H1 (cell line): ENCODE results near the gene ZNF24. TPM values are rescaled to one million over a fixed set of nuclear protein-coding genes. Genes with fewer than 3 reads are reported as not detected.

ENCODE experiments used
- CTCF ChIA-PET: fragments of 300-600 bp; sonication (Branson Sonifier 250); formaldehyde crosslinking; loops from one replicate; lab custom pipeline; 2021; ENCODE audit not compliant: partially characterized antibody; lab: Charles Lee
- POLR2A ChIA-PET: fragments of 300-600 bp; sonication (Branson Sonifier 250); formaldehyde crosslinking; loops from one replicate; lab custom pipeline; 2021; ENCODE audit warnings: inconsistent platforms; ENCODE audit not compliant: partially characterized antibody; lab: Charles Lee
- DNase-seq, 2 experiments: peaks; one replicate each; pipeline versions ENCODE4 v3.0.0 to v3.0.0-alpha.2; 2010 to 2022; ENCODE audit warnings: low spot score in 2 of 2, low read depth in 1 of 2, mixed read lengths in 1 of 2
- FAIRE-seq: peaks from 2 replicates; lab custom pipeline; 2011; peaks lifted over from hg19 to GRCh38; lab: Jason Lieb, UNC
- H2AFZ ChIP-seq: 2 replicates; pipeline ENCODE4 v1.8.1; 2012; ENCODE audit warnings: low read length, inconsistent platforms
- H2AK5ac ChIP-seq: 2 replicates; pipeline ENCODE4 v1.6.1; 2013; ENCODE audit warnings: low read depth, low read length
- H2BK120ac ChIP-seq: replicated peaks from 2 replicates; pipeline ENCODE3; 2013; ENCODE audit warnings: low read depth, low read length, inconsistent platforms
- H2BK12ac ChIP-seq: 2 replicates; pipeline ENCODE4 v1.6.1; 2013; ENCODE audit warnings: low read depth, low read length
- H2BK15ac ChIP-seq: 2 replicates; pipeline ENCODE4 v1.6.1; 2013; ENCODE audit warnings: low read length
- H2BK20ac ChIP-seq: 2 replicates; pipeline ENCODE4 v1.6.1; 2013; ENCODE audit warnings: low read length
- H2BK5ac ChIP-seq: 2 replicates; pipeline ENCODE4 v1.6.1; 2013; ENCODE audit warnings: low read depth, low read length
- H3K14ac ChIP-seq: 2 replicates; pipeline ENCODE4 v1.6.1; 2013; ENCODE audit warnings: inconsistent platforms; ENCODE audit not compliant: insufficient read length
- H3K18ac ChIP-seq: 2 replicates; pipeline ENCODE4 v1.6.1; 2013; ENCODE audit warnings: low read length; ENCODE audit errors: extremely low read depth
- H3K23ac ChIP-seq: 2 replicates; pipeline ENCODE4 v1.6.1; 2013; ENCODE audit warnings: inconsistent platforms; ENCODE audit not compliant: insufficient read length
- H3K23me2 ChIP-seq: 2 replicates; pipeline ENCODE4 v1.6.1; 2013; ENCODE audit warnings: low read depth, low read length
- H3K27ac ChIP-seq: 2 replicates; pipeline ENCODE4 v1.6.1; 2011; ENCODE audit warnings: low read depth, low read length, inconsistent platforms
- H3K27me3 ChIP-seq, 4 experiments: replicated peaks in 1 of 4; 1 replicate in 1 of 4; 2 replicates in 3 of 4; pipeline versions ENCODE4 v1.6.1 to v1.8.1; 2011 to 2013; ENCODE audit warnings: low read length in 3 of 4, mild to moderate bottlenecking in 3 of 4, inconsistent platforms in 2 of 4, mixed read lengths in 2 of 4, moderate library complexity in 1 of 4; ENCODE audit not compliant: control insufficient read depth in 3 of 4, insufficient read depth in 3 of 4; ENCODE audit errors: extremely low read depth in 1 of 4
- H3K36me3 ChIP-seq, 4 experiments: 2 replicates each; pipeline versions ENCODE4 v1.6.1 to v1.8.1; 2011 to 2013; ENCODE audit warnings: mild to moderate bottlenecking in 4 of 4, low read length in 3 of 4, moderate library complexity in 2 of 4, control low read depth in 1 of 4, inconsistent platforms in 1 of 4; ENCODE audit not compliant: insufficient read depth in 4 of 4, control insufficient read depth in 2 of 4
- H3K4ac ChIP-seq: replicated peaks from 2 replicates; pipeline ENCODE3; 2013; ENCODE audit warnings: low read length, low read depth, mixed read lengths, inconsistent platforms; ENCODE audit not compliant: insufficient read length
- H3K4me1 ChIP-seq, 4 experiments: replicated peaks in 1 of 4; 1 replicate in 1 of 4; 2 replicates in 3 of 4; pipeline versions ENCODE4 v1.6.1 to v1.8.1; 2011 to 2013; ENCODE audit warnings: low read length in 3 of 4, inconsistent platforms in 2 of 4, mixed read lengths in 1 of 4; ENCODE audit not compliant: insufficient read depth in 4 of 4, control insufficient read depth in 3 of 4
- H3K4me2 ChIP-seq, 2 experiments: 2 replicates each; pipeline versions ENCODE4 v1.6.1 to v1.8.1; 2011 to 2013; ENCODE audit warnings: low read depth in 2 of 2, low read length in 2 of 2, control low read depth in 1 of 2, inconsistent platforms in 1 of 2, mild to moderate bottlenecking in 1 of 2; ENCODE audit not compliant: insufficient read depth in 1 of 2
- H3K4me3 ChIP-seq, 4 experiments: fragments of 200-600, 300-600 bp in 1 of 4; sonication (generic), shearing (Covaris generic), sonication (Bioruptor Twin) in 1 of 4; 2 replicates each; pipeline versions ENCODE4 v1.5.1 to v1.8.1; 2011 to 2016; ENCODE audit warnings: low read length in 4 of 4, low read depth in 3 of 4, control low read depth in 2 of 4, inconsistent platforms in 2 of 4, mild to moderate bottlenecking in 2 of 4, mixed read lengths in 1 of 4, moderate library complexity in 1 of 4; ENCODE audit not compliant: insufficient read depth in 2 of 4; ENCODE audit errors: extremely low read depth in 1 of 4
- H3K56ac ChIP-seq: replicated peaks from 2 replicates; pipeline ENCODE3; 2013; ENCODE audit warnings: low read depth, mild to moderate bottlenecking, mixed read lengths, low read length, inconsistent platforms; ENCODE audit not compliant: insufficient read length
- H3K79me1 ChIP-seq: 2 replicates; pipeline ENCODE4 v1.6.1; 2013; ENCODE audit warnings: low read depth, low read length, control low read depth
- H3K79me2 ChIP-seq, 2 experiments: 2 replicates each; pipeline versions ENCODE4 v1.6.1 to v1.8.1; 2012 to 2013; ENCODE audit warnings: low read length in 2 of 2, mild to moderate bottlenecking in 2 of 2, inconsistent platforms in 1 of 2; ENCODE audit not compliant: insufficient read depth in 2 of 2, control insufficient read depth in 1 of 2
- H3K9ac ChIP-seq, 4 experiments: replicated peaks in 1 of 4; 1 replicate in 1 of 4; 2 replicates in 3 of 4; pipeline versions ENCODE4 v1.6.1 to v1.8.1; 2011 to 2013; ENCODE audit warnings: low read depth in 3 of 4, low read length in 3 of 4, control low read depth in 2 of 4, mild to moderate bottlenecking in 2 of 4, moderate library complexity in 2 of 4, inconsistent platforms in 1 of 4; ENCODE audit errors: extremely low read depth in 1 of 4
- H3K9me3 ChIP-seq, 2 experiments: 2 replicates each; pipeline versions ENCODE4 v1.6.1 to v1.8.1; 2012 to 2013; ENCODE audit warnings: mild to moderate bottlenecking in 2 of 2, moderate library complexity in 2 of 2, control low read depth in 1 of 2, inconsistent platforms in 1 of 2, low read depth in 1 of 2, low read length in 1 of 2, mixed read lengths in 1 of 2; ENCODE audit not compliant: insufficient read depth in 2 of 2
- H4K20me1 ChIP-seq, 2 experiments: replicated peaks in 1 of 2; 2 replicates each; pipeline versions ENCODE3 to v1.8.1; 2011 to 2013; ENCODE audit warnings: inconsistent platforms in 2 of 2, low read length in 2 of 2, mild to moderate bottlenecking in 1 of 2; ENCODE audit not compliant: insufficient read depth in 2 of 2, control insufficient read depth in 1 of 2
- H4K5ac ChIP-seq: 2 replicates; pipeline ENCODE4 v1.6.1; 2013; ENCODE audit warnings: low read length, low read depth, mixed read lengths, inconsistent platforms; ENCODE audit not compliant: insufficient read length
- H4K8ac ChIP-seq: 2 replicates; pipeline ENCODE4 v1.8.0; 2013; ENCODE audit warnings: mild to moderate bottlenecking, moderate library complexity, low read length, inconsistent platforms; ENCODE audit not compliant: insufficient read depth; ENCODE audit errors: extremely low read depth
- H4K91ac ChIP-seq: replicated peaks from 2 replicates; pipeline ENCODE3; 2013; ENCODE audit warnings: low read length, mixed read lengths, inconsistent platforms; ENCODE audit not compliant: insufficient read length
- ASH2L ChIP-seq: fragments of 200-600, 300-600 bp; sonication (generic); IDR thresholded peaks from one replicate; pipeline ENCODE4 v1.7.1; 2017; ENCODE audit warnings: low read length
- BACH1 ChIP-seq: IDR thresholded peaks from 2 replicates; pipeline ENCODE4 v1.6.1; 2012; ENCODE audit warnings: low read length, improper control_type of control experiment
- BRCA1 ChIP-seq: IDR thresholded peaks from 2 replicates; pipeline ENCODE4 v1.6.1; 2012; ENCODE audit warnings: low read depth, low read length, improper control_type of control experiment
- CREB1 ChIP-seq: IDR thresholded peaks from 2 replicates; pipeline ENCODE4 v1.6.1; 2012; ENCODE audit warnings: inconsistent platforms
- EGR1 ChIP-seq: IDR thresholded peaks from 2 replicates; pipeline ENCODE4 v1.6.1; 2011; ENCODE audit warnings: low read depth, low read length, borderline replicate concordance
- EP300 ChIP-seq, 2 experiments: IDR thresholded peaks; 1 replicate in 1 of 2; 2 replicates in 1 of 2; pipeline ENCODE4 v1.6.1; 2011 to 2012; ENCODE audit warnings: low read depth in 2 of 2, low read length in 2 of 2, mild to moderate bottlenecking in 2 of 2, borderline replicate concordance in 1 of 2, inconsistent platforms in 1 of 2, moderate library complexity in 1 of 2
- POLR2AphosphoS5 ChIP-seq: IDR thresholded peaks from 2 replicates; pipeline ENCODE4 v1.6.1; 2011; ENCODE audit warnings: low read depth, low read length
- SIRT6 ChIP-seq: IDR thresholded peaks from one replicate; pipeline ENCODE4 v1.7.1; 2012; ENCODE audit warnings: low read length, inconsistent platforms
- WGBS, 2 experiments: shearing (Covaris generic) in 1 of 2; methylation state at CpG; one replicate each; pipeline versions ENCODE4 v1.1.6 to v1.1.7; 2013 to 2015; ENCODE audit warnings: low lambda C conversion rate in 2 of 2, mixed read lengths in 2 of 2, inconsistent platforms in 1 of 2, low coverage in 1 of 2, missing lambda C conversion rate in 1 of 2; ENCODE audit not compliant: insufficient replicate concordance in 2 of 2, insufficient coverage in 1 of 2, insufficient read length in 1 of 2; ENCODE audit errors: extremely low coverage in 1 of 2, missing lambda C conversion rate in 1 of 2; 5-methylcytosine and 5-hydroxymethylcytosine counted together
- polyA plus RNA-seq, 7 experiments: library from polyadenylated mRNA; depleted of rRNA in 3 of 7; stranded (reverse) in 5 of 7; unstranded in 2 of 7; fragments of >200 nt in 5 of 7; fragments of 200-250 nt in 2 of 7; gene quantifications; 1 replicate in 5 of 7; 2 replicates in 1 of 7; 4 replicates in 1 of 7; pipeline versions ENCODE4 v1.2.1 to v1.2.3, GENCODE V29; 2011 to 2013; ENCODE audit warnings: missing spikeins in 2 of 7, mixed read lengths in 2 of 7
- total RNA-seq: library from RNA; stranded (reverse); fragmentation: NEBNext Ultra II Directional; extraction: Animal tissue kit (Norgen Biotek cat#: 25700); gene quantifications from 2 replicates; pipeline ENCODE4 v1.2.1, GENCODE V29; 2021

The ZNF24 gene
- total and polyA plus RNA-seq, 2 of the 8 experiments (the other 6 are each of a cell fraction or from before 2014, with no cell fraction given), result 12.5 to 56.9 TPM

DNA sequence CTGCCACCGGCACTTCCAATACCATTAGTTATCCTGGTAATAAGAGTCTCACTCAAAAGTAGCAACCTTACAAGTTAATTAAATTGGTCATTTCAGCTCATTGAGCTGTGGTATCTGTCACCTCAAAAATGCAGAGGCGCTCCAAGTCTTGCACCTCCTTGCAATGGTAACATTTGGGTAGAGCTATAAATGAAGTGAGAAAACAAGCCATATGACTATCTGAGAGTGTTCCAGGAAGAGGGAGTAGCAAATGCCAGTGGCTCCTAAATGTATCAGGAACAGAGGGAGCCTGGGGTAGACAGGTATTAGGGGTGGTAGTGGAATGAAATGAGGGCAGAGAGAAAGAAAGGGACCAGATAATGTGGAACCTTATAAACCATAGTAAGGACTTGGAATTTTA lies 48.2 kb downstream of the ZNF24 start:
- H4K91ac ChIP-seq, result no peak overlapping the region
- no peak overlapping the region for H2BK15ac ChIP-seq
- no peak overlapping the region for H3K14ac ChIP-seq
- H3K4me2 ChIP-seq, result no peak overlapping the region
- TF ChIP-seq ASH2L (no peak), BACH1 (no peak), CREB1 (no peak), BRCA1 (no peak), EGR1 (no peak), SIRT6 (no peak), EP300 (IDR thresholded peaks at IDR 0.05; ENCODE audit: borderline replicate concordance in 1 of 2, low read depth in 2 of 2, low read length in 2 of 2) (no peak), POLR2AphosphoS5 (no peak)
- TF ChIP-seq, all 59 proteins: peak for 0
- H3K56ac ChIP-seq, result no peak overlapping the region
- H2BK120ac ChIP-seq, result no peak overlapping the region
- no peak overlapping the region for H4K8ac ChIP-seq
- H3K9ac ChIP-seq, result no peak overlapping the region
- no peak overlapping the region for H2BK20ac ChIP-seq
- H2BK12ac ChIP-seq, result no peak overlapping the region
- POLR2A ChIA-PET, result interaction anchor here (0.6 to 1.6 kb wide), 2 partner anchors 36 to 66 kb away, joined by 3 read pairs; no protein-coding TSS in a partner anchor
- H3K4me3 ChIP-seq, result no peak overlapping the region
- H3K36me3 ChIP-seq, result peaks cover 2 to 13% (median 9%) of the 10 kb centered on the region in 4 experiments; a peak in 5 of 8 replicates
- no peak overlapping the region for H3K23ac ChIP-seq
- peaks cover 0 to 32% of the 10 kb centered on the region in 2 experiments; a peak in 2 of 4 replicates for H3K79me2 ChIP-seq
- no peak for FAIRE-seq
- no peak overlapping the region for H3K4ac ChIP-seq
- no peak for DNase-seq
- no peak overlapping the region for H2AK5ac ChIP-seq
- no peaks in the 10 kb centered on the region for H3K9me3 ChIP-seq
- H3K18ac ChIP-seq, result no peak overlapping the region
- H2AFZ ChIP-seq, result no peak overlapping the region
- whole genome bisulfite sequencing, 2 experiments, result 90% methylated on average over 2 of the region's 2 CpGs; no CpG with 5 or more reads in 1 of the 2 experiments
- H4K5ac ChIP-seq, result no peak overlapping the region
- peaks cover under 1% of the 10 kb centered on the region for H3K79me1 ChIP-seq
- no peak overlapping the region for H2BK5ac ChIP-seq
- no peaks in the 10 kb centered on the region for H3K23me2 ChIP-seq
- no peaks in the 10 kb centered on the region for H4K20me1 ChIP-seq
- H3K27me3 ChIP-seq, result no peaks in the 10 kb centered on the region
- peaks cover 0 to 1% (median 0%) of the 10 kb centered on the region in 4 experiments; a peak in 2 of 7 replicates for H3K4me1 ChIP-seq
- CTCF ChIA-PET, result interaction anchor here (0.7 kb wide), 1 partner anchor 26 kb away, joined by 4 read pairs; no protein-coding TSS in a partner anchor
- H3K27ac ChIP-seq, result no peak overlapping the region
